SK-N-SH (cell line): Measurements from ENCODE around the gene UTP3. TPM values are rescaled to one million over a fixed set of nuclear protein-coding genes. Genes with fewer than 3 reads are reported as not detected.

ENCODE experiments used
- CTCF ChIA-PET: fragments of 300-600, 350-600 bp; formaldehyde crosslinking; extraction: SDS; loops from one replicate; lab custom pipeline; 2021; lab: Yijun Ruan, JAX
- POLR2A ChIA-PET: fragments of 350-600 bp; sonication (Branson Sonifier 250); formaldehyde crosslinking; extraction: SDS; loops from one replicate; lab custom pipeline; 2020; ENCODE audit warnings: antibody characterized with exemption, inconsistent platforms; lab: Yijun Ruan, JAX
- DNase-seq: peaks from one replicate; pipeline ENCODE4 v3.0.0; 2012
- H2AFZ ChIP-seq: fragments of 200-600 bp; sonication (generic); 2 replicates; pipeline ENCODE4 v1.8.1; 2016; ENCODE audit warnings: antibody characterized with exemption, mild to moderate bottlenecking, low read depth
- H3F3A ChIP-seq: fragments of 200-600 bp; sonication (generic); replicated peaks from 2 replicates; pipeline ENCODE3; 2016; ENCODE audit warnings: antibody characterized with exemption, mild to moderate bottlenecking; ENCODE audit not compliant: insufficient read depth
- H3K27ac ChIP-seq, 2 experiments: fragments of 200-500 bp in 1 of 2; fragments of 200-600 bp in 1 of 2; sonication (Bioruptor generic) in 1 of 2; sonication (generic), shearing (Covaris generic) in 1 of 2; 2 replicates each; pipeline versions ENCODE4 v1.5.1 to v1.6.1; 2014 to 2016; ENCODE audit warnings: low read depth in 2 of 2, inconsistent platforms in 1 of 2, low read length in 1 of 2, mild to moderate bottlenecking in 1 of 2, mixed read lengths in 1 of 2
- H3K27me3 ChIP-seq: fragments of 200-600 bp; sonication (generic), shearing (Covaris generic); 2 replicates; pipeline ENCODE4 v1.6.1; 2016; ENCODE audit warnings: mixed run types; ENCODE audit not compliant: insufficient read depth
- H3K36me3 ChIP-seq, 2 experiments: fragments of 200-500 bp in 1 of 2; fragments of 200-600 bp in 1 of 2; sonication (Bioruptor generic) in 1 of 2; sonication (generic) in 1 of 2; replicated peaks in 1 of 2; 2 replicates each; pipeline versions ENCODE3 to v1.5.1; 2014 to 2016; ENCODE audit warnings: low read length in 1 of 2, mild to moderate bottlenecking in 1 of 2; ENCODE audit not compliant: insufficient read depth in 2 of 2, control insufficient read depth in 1 of 2
- H3K4me1 ChIP-seq, 2 experiments: fragments of 200-500 bp in 1 of 2; fragments of 200-600 bp in 1 of 2; sonication (Bioruptor generic) in 1 of 2; sonication (generic), shearing (Covaris generic) in 1 of 2; 2 replicates each; pipeline versions ENCODE4 v1.5.1 to v1.6.1; 2014 to 2016; ENCODE audit warnings: low read depth in 1 of 2, low read length in 1 of 2, mixed run types in 1 of 2; ENCODE audit not compliant: insufficient read depth in 2 of 2, control insufficient read depth in 1 of 2
- H3K4me2 ChIP-seq: fragments of 200-600 bp; sonication (generic), shearing (Covaris generic); 2 replicates; pipeline ENCODE4 v1.6.1; 2017; ENCODE audit warnings: mixed run types
- H3K4me3 ChIP-seq, 2 experiments: fragments of 200-500 bp in 1 of 2; fragments of 200-600 bp in 1 of 2; sonication (Bioruptor generic) in 1 of 2; sonication (generic), shearing (Covaris generic) in 1 of 2; 2 replicates each; pipeline versions ENCODE4 v1.5.1 to v1.8.1; 2014 to 2016; ENCODE audit warnings: low read depth in 2 of 2, inconsistent platforms in 1 of 2, low read length in 1 of 2, mild to moderate bottlenecking in 1 of 2, mixed read lengths in 1 of 2, moderate library complexity in 1 of 2
- H3K79me2 ChIP-seq: fragments of 200-600 bp; sonication (generic); 2 replicates; pipeline ENCODE4 v1.8.1; 2017; ENCODE audit warnings: mild to moderate bottlenecking; ENCODE audit not compliant: insufficient read depth
- H3K9ac ChIP-seq: fragments of 200-600 bp; sonication (generic); 2 replicates; pipeline ENCODE4 v1.6.1; 2017; ENCODE audit warnings: mixed run types
- H3K9me2 ChIP-seq: fragments of 200-600 bp; sonication (generic); 2 replicates; pipeline ENCODE4 v1.6.1; 2017; ENCODE audit warnings: mixed run types
- H3K9me3 ChIP-seq: fragments of 200-600 bp; sonication (generic); 2 replicates; pipeline ENCODE4 v1.6.1; 2017; ENCODE audit warnings: mixed run types, mild to moderate bottlenecking, moderate library complexity
- H4K20me1 ChIP-seq: fragments of 200-600 bp; sonication (generic); 2 replicates; pipeline ENCODE4 v1.6.1; 2017; ENCODE audit warnings: mild to moderate bottlenecking, mixed run types; ENCODE audit not compliant: insufficient read depth
- FOXM1 ChIP-seq: IDR thresholded peaks from 2 replicates; pipeline ENCODE4 v1.4.0; 2012; ENCODE audit warnings: low read depth, mild to moderate bottlenecking
- GABPA ChIP-seq: IDR thresholded peaks from 2 replicates; pipeline ENCODE4 v1.4.0; 2012; ENCODE audit warnings: low read depth, mild to moderate bottlenecking
- JUND ChIP-seq: IDR thresholded peaks from 2 replicates; pipeline ENCODE4 v1.4.0; 2012
- NFIC ChIP-seq: IDR thresholded peaks from 2 replicates; pipeline ENCODE4 v1.4.0; 2012; ENCODE audit warnings: borderline replicate concordance
- PBX3 ChIP-seq: IDR thresholded peaks from 2 replicates; pipeline ENCODE4; 2012
- RFX5 ChIP-seq: IDR thresholded peaks from 2 replicates; pipeline ENCODE4 v1.6.1; 2012; ENCODE audit warnings: mild to moderate bottlenecking, improper control_type of control experiment, low read length
- RXRA ChIP-seq: IDR thresholded peaks from 2 replicates; pipeline ENCODE4 v1.4.0; 2012; ENCODE audit warnings: low read depth, mild to moderate bottlenecking, borderline replicate concordance
- SIN3A ChIP-seq: IDR thresholded peaks from 2 replicates; pipeline ENCODE4 v1.6.1; 2012; ENCODE audit warnings: low read depth, mild to moderate bottlenecking, low read length, moderate library complexity, borderline replicate concordance
- TEAD4 ChIP-seq: IDR thresholded peaks from 2 replicates; pipeline ENCODE4 v1.4.0; 2012; ENCODE audit warnings: mild to moderate bottlenecking, borderline replicate concordance; ENCODE audit not compliant: insufficient read depth
- USF2 ChIP-seq: fragments of 150-350 bp; IDR thresholded peaks from 2 replicates; pipeline ENCODE4 v1.6.1; 2017; ENCODE audit warnings: antibody characterized with exemption, low read length, low read depth, borderline replicate concordance
- WGBS: methylation state at CpG from one replicate; pipeline ENCODE4 v1.1.6; 2017; ENCODE audit warnings: low lambda C conversion rate; 5-methylcytosine and 5-hydroxymethylcytosine counted together
- polyA plus RNA-seq, 3 experiments: library from polyadenylated mRNA; depleted of rRNA; stranded (reverse); fragments of >200 nt; gene quantifications; 2 replicates each; pipeline ENCODE4 v1.2.3, GENCODE V29; 2012
- TF ChIP-seq, protein P1 (sequence below): IDR thresholded peaks from 2 replicates; pipeline ENCODE4 v1.6.1; 2012; ENCODE audit warnings: mild to moderate bottlenecking, low read depth, low read length, moderate library complexity

Gene UTP3
- polyA plus RNA-seq, 1 of the 3 experiments (the other 2 are of a cell fraction) = 36.9 TPM

- Histone ChIP-seq H3K79me2 (peaks cover 32% of the 10 kb centered on the region), H3F3A (peaks cover 36% of the 10 kb centered on the region), H3K4me1 (peaks cover 4 to 11% of the 10 kb centered on the region in 2 experiments; a peak in 3 of 4 replicates), H3K4me3 (peak overlapping the region; percentile 79 to 80), H3K9me2 (no peaks in the 10 kb centered on the region), H3K9me3 (no peaks in the 10 kb centered on the region), H3K4me2 (peak overlapping the region; percentile 71), H3K9ac (peak overlapping the region; percentile 80; the same call in 1 of the 2 replicates), H3K27ac (peak overlapping the region; percentile 87 to 93), H3K36me3 (no peaks in the 10 kb centered on the region), H2AFZ (peak overlapping the region; percentile 98), H3K27me3 (no peaks in the 10 kb centered on the region), H4K20me1 (no peaks in the 10 kb centered on the region)
- POLR2A ChIA-PET = interaction anchor here (0.7 to 3.0 kb wide), 5 partner anchors 11 to 289 kb away, joined by 3 to 20 read pairs (median 7); partner anchors contain the start of genes DCK, RUFY3 and UTP3
- DNase-seq = no peak
- 16% methylated on average over 11 of the region's 11 CpGs for WGBS
- CTCF ChIA-PET = interaction anchor here (1.1 to 4.8 kb wide), 9 partner anchors 9 to 134 kb away, joined by 3 to 48 read pairs (median 5); partner anchors contain the start of gene UTP3
- TF ChIP-seq GABPA (no peak), RXRA (no peak), USF2 (no peak), RFX5 (no peak), SIN3A (no peak), NFIC (no peak), PBX3 (no peak), JUND (no peak), TEAD4 (no peak), FOXM1 (no peak)
- TF ChIP-seq, protein P1, sequence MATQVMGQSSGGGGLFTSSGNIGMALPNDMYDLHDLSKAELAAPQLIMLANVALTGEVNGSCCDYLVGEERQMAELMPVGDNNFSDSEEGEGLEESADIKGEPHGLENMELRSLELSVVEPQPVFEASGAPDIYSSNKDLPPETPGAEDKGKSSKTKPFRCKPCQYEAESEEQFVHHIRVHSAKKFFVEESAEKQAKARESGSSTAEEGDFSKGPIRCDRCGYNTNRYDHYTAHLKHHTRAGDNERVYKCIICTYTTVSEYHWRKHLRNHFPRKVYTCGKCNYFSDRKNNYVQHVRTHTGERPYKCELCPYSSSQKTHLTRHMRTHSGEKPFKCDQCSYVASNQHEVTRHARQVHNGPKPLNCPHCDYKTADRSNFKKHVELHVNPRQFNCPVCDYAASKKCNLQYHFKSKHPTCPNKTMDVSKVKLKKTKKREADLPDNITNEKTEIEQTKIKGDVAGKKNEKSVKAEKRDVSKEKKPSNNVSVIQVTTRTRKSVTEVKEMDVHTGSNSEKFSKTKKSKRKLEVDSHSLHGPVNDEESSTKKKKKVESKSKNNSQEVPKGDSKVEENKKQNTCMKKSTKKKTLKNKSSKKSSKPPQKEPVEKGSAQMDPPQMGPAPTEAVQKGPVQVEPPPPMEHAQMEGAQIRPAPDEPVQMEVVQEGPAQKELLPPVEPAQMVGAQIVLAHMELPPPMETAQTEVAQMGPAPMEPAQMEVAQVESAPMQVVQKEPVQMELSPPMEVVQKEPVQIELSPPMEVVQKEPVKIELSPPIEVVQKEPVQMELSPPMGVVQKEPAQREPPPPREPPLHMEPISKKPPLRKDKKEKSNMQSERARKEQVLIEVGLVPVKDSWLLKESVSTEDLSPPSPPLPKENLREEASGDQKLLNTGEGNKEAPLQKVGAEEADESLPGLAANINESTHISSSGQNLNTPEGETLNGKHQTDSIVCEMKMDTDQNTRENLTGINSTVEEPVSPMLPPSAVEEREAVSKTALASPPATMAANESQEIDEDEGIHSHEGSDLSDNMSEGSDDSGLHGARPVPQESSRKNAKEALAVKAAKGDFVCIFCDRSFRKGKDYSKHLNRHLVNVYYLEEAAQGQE = no peak
Observed at GRCh38 chr4:70703619-70704214, 15.4 kb downstream of the UTP3 start.
